Astrocyte of the cerebellum (primary cell): ENCODE results near the gene MMAA.

Experiments used
- DNase-seq: peaks from one replicate; pipeline ENCODE4 v3.0.0-alpha.2; 2011; ENCODE audit warnings: low read depth
- H3K4me3 ChIP-seq: 2 replicates; pipeline ENCODE4 v1.5.1; 2011; ENCODE audit warnings: mild to moderate bottlenecking, low read depth, low read length, moderate library complexity
- in situ Hi-C: cut with HindIII; loops from 2 replicates; pipeline ENCODE4 v1.10.0; 2017; ENCODE audit warnings: low sequenced_read_pairs
- TF ChIP-seq, protein P1 (sequence below): IDR thresholded peaks from 2 replicates; pipeline ENCODE4 v1.5.1; 2012; ENCODE audit warnings: low read length, low read depth, moderate library complexity, mild to moderate bottlenecking; ENCODE audit errors: missing control alignments

MMAA gene

DNA sequence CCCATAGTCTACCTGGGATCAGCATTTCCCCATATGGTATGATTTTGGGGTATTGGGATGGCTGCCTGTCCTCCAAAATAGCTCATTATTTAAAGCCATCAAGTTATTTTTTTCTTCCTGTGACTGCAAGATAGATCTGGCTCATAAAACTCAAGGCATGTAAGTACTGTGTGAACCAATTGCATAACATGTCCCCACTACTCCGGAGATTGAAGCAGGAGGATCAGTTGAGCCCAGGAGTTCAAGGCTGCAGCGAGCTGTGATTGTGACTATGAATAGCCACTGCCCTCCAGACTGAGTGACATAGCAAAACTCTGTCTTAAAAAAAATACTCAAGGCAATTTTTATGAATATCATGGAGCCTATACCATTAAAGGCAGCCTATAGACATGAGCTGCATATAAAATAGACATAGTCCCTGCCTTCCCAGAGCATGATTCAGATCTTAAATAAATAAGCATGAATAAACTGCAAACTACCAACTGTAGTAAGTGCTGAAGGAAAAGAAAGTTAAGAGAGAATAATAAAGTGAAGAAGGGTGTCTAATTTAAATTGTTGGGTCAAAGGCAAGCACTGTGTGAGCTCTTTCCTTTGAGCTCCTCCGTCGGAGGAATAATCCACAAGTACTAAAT, 16.9 kb upstream of the MMAA start:
- in situ Hi-C loops: no loop called here

DNA sequence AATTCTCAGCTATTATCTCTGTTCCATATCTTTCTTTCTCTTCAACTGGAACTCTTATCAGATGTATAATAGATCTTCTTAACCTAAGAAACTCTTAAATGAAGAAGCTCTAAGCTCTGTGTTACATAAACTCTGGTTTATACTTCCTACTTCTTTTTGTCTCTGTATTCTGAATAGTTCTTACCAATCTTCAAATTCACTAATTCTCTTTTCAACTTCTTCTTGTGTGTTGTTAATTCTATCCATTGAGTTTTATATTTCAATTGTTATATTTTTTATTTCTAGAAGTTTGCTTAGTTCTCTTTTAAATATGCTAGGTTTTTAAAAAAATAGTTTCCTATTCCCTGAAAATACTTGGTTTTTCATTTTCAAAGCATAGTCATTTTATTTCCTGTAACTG, 13.2 kb upstream of the MMAA start:
- TF ChIP-seq, protein P1, sequence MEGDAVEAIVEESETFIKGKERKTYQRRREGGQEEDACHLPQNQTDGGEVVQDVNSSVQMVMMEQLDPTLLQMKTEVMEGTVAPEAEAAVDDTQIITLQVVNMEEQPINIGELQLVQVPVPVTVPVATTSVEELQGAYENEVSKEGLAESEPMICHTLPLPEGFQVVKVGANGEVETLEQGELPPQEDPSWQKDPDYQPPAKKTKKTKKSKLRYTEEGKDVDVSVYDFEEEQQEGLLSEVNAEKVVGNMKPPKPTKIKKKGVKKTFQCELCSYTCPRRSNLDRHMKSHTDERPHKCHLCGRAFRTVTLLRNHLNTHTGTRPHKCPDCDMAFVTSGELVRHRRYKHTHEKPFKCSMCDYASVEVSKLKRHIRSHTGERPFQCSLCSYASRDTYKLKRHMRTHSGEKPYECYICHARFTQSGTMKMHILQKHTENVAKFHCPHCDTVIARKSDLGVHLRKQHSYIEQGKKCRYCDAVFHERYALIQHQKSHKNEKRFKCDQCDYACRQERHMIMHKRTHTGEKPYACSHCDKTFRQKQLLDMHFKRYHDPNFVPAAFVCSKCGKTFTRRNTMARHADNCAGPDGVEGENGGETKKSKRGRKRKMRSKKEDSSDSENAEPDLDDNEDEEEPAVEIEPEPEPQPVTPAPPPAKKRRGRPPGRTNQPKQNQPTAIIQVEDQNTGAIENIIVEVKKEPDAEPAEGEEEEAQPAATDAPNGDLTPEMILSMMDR: no peak
- in situ Hi-C loops: no loop called here
- DNase-seq: no peak
- no peak overlapping the region for H3K4me3 ChIP-seq

More for the DNA sequence above, 16.9 kb upstream of the MMAA start:
- no peak overlapping the region for H3K4me3 ChIP-seq
- TF ChIP-seq, protein P1: no peak
- no peak for DNase-seq

DNA sequence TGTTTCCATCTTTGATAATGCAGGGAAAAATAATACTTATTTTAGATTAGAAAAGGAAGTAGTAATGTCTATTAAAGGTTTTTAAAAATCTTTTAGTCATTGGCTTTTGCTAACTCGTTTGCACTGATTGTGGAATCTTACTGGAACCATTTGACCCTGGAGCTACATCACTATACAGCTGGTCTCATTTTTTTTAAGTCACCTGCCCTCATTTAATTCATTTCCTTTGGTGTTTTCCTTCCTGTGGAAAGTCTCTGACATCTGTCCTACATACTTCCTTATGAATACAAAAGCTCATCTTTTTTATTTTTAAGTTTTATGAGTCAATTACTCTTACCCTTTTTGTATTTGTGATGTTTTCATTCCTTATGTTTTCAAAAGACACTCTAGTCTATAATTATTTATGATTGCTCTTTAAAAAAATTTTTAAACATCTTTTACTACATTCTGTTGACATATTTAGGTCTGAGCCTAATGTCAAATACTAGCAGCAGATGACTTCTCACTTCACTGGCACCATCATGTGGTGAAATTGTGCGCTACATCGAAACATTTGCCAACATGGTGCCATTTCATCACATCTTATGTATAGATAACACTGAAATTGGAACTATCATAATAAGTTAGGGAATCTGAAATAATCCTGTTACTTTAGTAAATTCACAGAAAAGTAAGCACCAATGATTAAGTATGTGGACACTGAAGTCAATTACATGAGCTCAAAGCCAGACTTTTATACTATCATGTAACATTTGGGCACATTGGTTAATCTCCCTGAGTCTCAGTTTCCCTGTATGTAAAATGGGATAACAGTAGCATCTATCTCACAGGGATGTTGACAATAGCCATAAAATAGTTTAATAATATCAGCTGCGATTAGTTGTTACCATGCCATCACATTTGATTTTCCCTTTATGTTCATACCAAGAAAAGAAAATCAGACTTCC, 9.4 kb upstream of the MMAA start:
- DNase-seq: peak; percentile 68
- no peak overlapping the region for H3K4me3 ChIP-seq
- TF ChIP-seq, protein P1: peak; percentile 79
- in situ Hi-C loops: no loop called here

DNA sequence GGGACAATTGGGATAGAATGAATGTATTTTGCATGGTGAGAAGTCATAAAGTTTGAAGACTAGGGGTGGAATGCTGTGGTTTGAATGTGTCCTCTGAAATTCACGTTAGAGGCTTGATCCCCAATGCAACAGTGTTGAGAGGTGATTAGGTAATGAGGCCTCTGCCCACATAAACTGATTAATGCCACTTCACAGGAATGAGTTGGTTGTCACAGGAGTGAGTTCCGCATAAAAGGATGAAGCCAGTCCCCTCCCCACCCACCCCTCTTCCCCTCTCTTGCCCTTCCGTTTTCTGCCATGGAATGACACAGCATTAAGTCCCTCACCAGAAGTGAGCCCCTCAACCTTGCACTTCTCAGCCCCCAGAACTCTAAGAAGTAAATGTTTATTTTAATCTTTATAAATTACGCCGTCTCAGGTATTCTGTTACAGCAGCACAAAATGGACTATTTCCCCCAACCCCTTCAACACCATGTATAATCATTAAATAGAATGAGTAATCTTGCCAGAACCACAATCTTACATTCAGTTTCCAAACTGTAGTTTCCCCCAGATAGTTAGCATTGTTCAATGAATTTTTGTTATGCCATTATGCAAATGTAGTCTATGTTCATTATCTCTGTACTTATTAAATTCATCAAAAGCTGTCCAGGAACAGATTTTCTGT, 5.5 kb upstream of the MMAA start:
- DNase-seq: no peak
- TF ChIP-seq, protein P1: no peak
- in situ Hi-C loops: no loop called here
- no peak overlapping the region for H3K4me3 ChIP-seq

DNA sequence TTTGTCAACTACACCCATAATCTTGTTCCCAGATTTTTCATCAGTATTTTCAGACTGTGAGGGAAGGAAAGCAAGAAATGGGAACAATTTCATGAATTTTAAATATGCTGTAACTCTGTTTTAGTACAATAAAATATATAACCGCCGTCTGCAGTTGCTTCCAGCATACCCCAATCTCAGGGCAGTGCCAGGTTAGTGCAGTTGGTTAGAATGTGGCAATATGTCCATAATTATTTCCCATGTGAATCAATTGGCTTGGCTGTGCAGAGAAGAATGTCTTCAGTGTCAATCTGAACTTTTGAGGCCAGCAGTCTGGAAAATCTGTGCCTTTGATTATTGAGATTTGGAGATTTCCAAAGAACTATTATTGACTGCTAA, 5.0 kb upstream of the MMAA start:
- in situ Hi-C loops: no loop called here

More for the DNA sequence above, 5.0 kb upstream of the MMAA start:
- TF ChIP-seq, protein P1: no peak
- H3K4me3 ChIP-seq: no peak overlapping the region
- no peak for DNase-seq
